IMR-90 (cell line): Measurements from ENCODE around the gene TMPRSS12. TPM values are rescaled to one million over a fixed set of nuclear protein-coding genes. Genes with fewer than 3 reads are reported as not detected.

Experiments
- ATAC-seq: fragments of 200-7000 bp; cut with Tn5 transposase; 2 replicates; pipeline ENCODE4 v1.9.1; 2020; ENCODE audit warnings: low read depth, mild to moderate bottlenecking, moderate library complexity
- BruUV-seq: library from RNA; stranded (reverse); fragments of 400-500 nt; replicated peaks from 2 replicates; lab custom pipeline; 2021; lab: Mats Ljungman, UMichigan
- CTCF ChIA-PET: fragments of 300-600 bp; formaldehyde crosslinking; extraction: SDS; loops from one replicate; lab custom pipeline; 2021; ENCODE audit warnings: antibody characterized with exemption; lab: Yijun Ruan, JAX
- POLR2A ChIA-PET: fragments of 300-600 bp; sonication (Branson Sonifier 250); formaldehyde crosslinking; loops from one replicate; lab custom pipeline; 2022; ENCODE audit warnings: antibody characterized with exemption; ENCODE audit not compliant: unreplicated experiment; lab: Charles Lee
- DNase-seq: peaks from one replicate; pipeline ENCODE4 v3.0.0; 2013
- H2AFZ ChIP-seq: replicated peaks from 2 replicates; pipeline ENCODE3; 2013; ENCODE audit warnings: low read length, mild to moderate bottlenecking; ENCODE audit not compliant: poor library complexity
- H2AK5ac ChIP-seq: 2 replicates; pipeline ENCODE4 v1.6.1; 2013; ENCODE audit warnings: low read depth, low read length, inconsistent platforms
- H2AK9ac ChIP-seq: replicated peaks from 2 replicates; pipeline ENCODE3; 2013; ENCODE audit warnings: mild to moderate bottlenecking, low read depth, low read length, moderate library complexity; ENCODE audit not compliant: poor library complexity
- H2BK120ac ChIP-seq: 2 replicates; pipeline ENCODE4 v1.6.1; 2013; ENCODE audit warnings: low read depth, low read length, inconsistent platforms
- H2BK15ac ChIP-seq: 3 replicates; pipeline ENCODE4 v1.6.1; 2013; ENCODE audit warnings: low read depth, low read length, inconsistent platforms
- H2BK20ac ChIP-seq: 2 replicates; pipeline ENCODE4 v1.6.1; 2013; ENCODE audit warnings: low read depth, mild to moderate bottlenecking, inconsistent platforms, low read length, moderate library complexity
- H2BK5ac ChIP-seq: 2 replicates; pipeline ENCODE4 v1.6.1; 2013; ENCODE audit warnings: mild to moderate bottlenecking, low read depth, low read length, inconsistent platforms; ENCODE audit not compliant: poor library complexity, severe bottlenecking
- H3K14ac ChIP-seq: replicated peaks from 2 replicates; pipeline ENCODE4 v1.6.1; 2013; ENCODE audit warnings: low read depth, low read length, inconsistent platforms
- H3K18ac ChIP-seq: 2 replicates; pipeline ENCODE4 v1.6.1; 2013; ENCODE audit warnings: low read depth, low read length, control low read depth
- H3K23ac ChIP-seq: 2 replicates; pipeline ENCODE4 v1.6.1; 2013; ENCODE audit warnings: low read depth, low read length, inconsistent platforms
- H3K27ac ChIP-seq: 2 replicates; pipeline ENCODE4 v1.5.1; 2013; ENCODE audit warnings: mild to moderate bottlenecking, control low read depth, low read length; ENCODE audit not compliant: insufficient read depth
- H3K27me3 ChIP-seq: 2 replicates; pipeline ENCODE4 v1.6.1; 2013; ENCODE audit warnings: low read length; ENCODE audit not compliant: control insufficient read depth, insufficient read depth
- H3K36me3 ChIP-seq: 2 replicates; pipeline ENCODE4 v1.6.1; 2013; ENCODE audit warnings: low read length, mixed read lengths; ENCODE audit not compliant: control insufficient read depth, insufficient read depth
- H3K4ac ChIP-seq: 2 replicates; pipeline ENCODE4 v1.6.1; 2013; ENCODE audit warnings: low read depth, low read length, inconsistent platforms
- H3K4me1 ChIP-seq: 2 replicates; pipeline ENCODE4 v1.6.1; 2013; ENCODE audit warnings: low read length, mixed read lengths; ENCODE audit not compliant: control insufficient read depth, insufficient read depth
- H3K4me2 ChIP-seq: 2 replicates; pipeline ENCODE4 v1.6.1; 2013; ENCODE audit warnings: low read depth, mild to moderate bottlenecking, control low read depth, low read length, moderate library complexity
- H3K4me3 ChIP-seq: 2 replicates; pipeline ENCODE4 v1.5.1; 2013; ENCODE audit warnings: low read depth, mild to moderate bottlenecking, control low read depth, low read length, moderate library complexity; ENCODE audit not compliant: insufficient read depth
- H3K56ac ChIP-seq: 2 replicates; pipeline ENCODE4 v1.6.1; 2013; ENCODE audit warnings: low read length, inconsistent platforms; ENCODE audit not compliant: insufficient read depth; ENCODE audit errors: extremely low read depth
- H3K79me1 ChIP-seq, 2 experiments: 2 replicates each; pipeline ENCODE4 v1.6.1; 2013; ENCODE audit warnings: low read length in 2 of 2, inconsistent platforms in 1 of 2, low read depth in 1 of 2
- H3K9ac ChIP-seq: 2 replicates; pipeline ENCODE4 v1.6.1; 2013; ENCODE audit warnings: low read depth, low read length, control low read depth
- H3K9me1 ChIP-seq: 2 replicates; pipeline ENCODE4 v1.6.1; 2013; ENCODE audit warnings: low read length, inconsistent platforms; ENCODE audit not compliant: insufficient read depth
- H3K9me3 ChIP-seq: 2 replicates; pipeline ENCODE4 v1.6.1; 2013; ENCODE audit warnings: low read length; ENCODE audit not compliant: control insufficient read depth, insufficient read depth
- H4K20me1 ChIP-seq: 2 replicates; pipeline ENCODE4 v1.6.1; 2013; ENCODE audit warnings: low read length, inconsistent platforms; ENCODE audit not compliant: insufficient read depth
- H4K5ac ChIP-seq: 2 replicates; pipeline ENCODE4 v1.6.1; 2013; ENCODE audit warnings: mild to moderate bottlenecking, low read depth, low read length, control low read depth
- H4K8ac ChIP-seq, 2 experiments: 2 replicates each; pipeline ENCODE4 v1.6.1; 2013; ENCODE audit warnings: low read depth in 2 of 2, low read length in 2 of 2, control low read depth in 1 of 2, inconsistent platforms in 1 of 2
- H4K91ac ChIP-seq: 2 replicates; pipeline ENCODE4 v1.6.1; 2013; ENCODE audit warnings: low read depth, low read length, inconsistent platforms; ENCODE audit not compliant: insufficient read depth
- CEBPB ChIP-seq: IDR thresholded peaks from 2 replicates; pipeline ENCODE4 v1.6.1; 2012; ENCODE audit warnings: low read depth, low read length, improper control_type of control experiment
- CTCF ChIP-seq: conservative IDR thresholded peaks from 2 replicates; pipeline ENCODE4 v1.5.1; 2012; ENCODE audit warnings: mild to moderate bottlenecking, low read depth, low read length, improper control_type of control experiment
- MAFK ChIP-seq: IDR thresholded peaks from 2 replicates; pipeline ENCODE4 v1.6.1; 2012; ENCODE audit warnings: low read depth, low read length, improper control_type of control experiment
- MAZ ChIP-seq: IDR thresholded peaks from 2 replicates; pipeline ENCODE4 v1.6.1; 2012; ENCODE audit warnings: low read depth, mild to moderate bottlenecking, low read length, improper control_type of control experiment, moderate library complexity, borderline replicate concordance
- NFE2L2 ChIP-seq: fragments of 150-350 bp; IDR thresholded peaks from 2 replicates; pipeline ENCODE4 v1.6.1; 2016; ENCODE audit warnings: low read depth, mild to moderate bottlenecking, low read length
- POLR2A ChIP-seq: IDR thresholded peaks from 2 replicates; pipeline ENCODE4 v1.6.1; 2012; ENCODE audit warnings: mild to moderate bottlenecking, low read depth, low read length
- RAD21 ChIP-seq: IDR thresholded peaks from 2 replicates; pipeline ENCODE4 v1.6.1; 2012; ENCODE audit warnings: low read length, improper control_type of control experiment
- RCOR1 ChIP-seq: IDR thresholded peaks from 2 replicates; pipeline ENCODE4 v1.6.1; 2012; ENCODE audit warnings: mild to moderate bottlenecking, low read length, improper control_type of control experiment; ENCODE audit not compliant: insufficient replicate concordance
- SMC3 ChIP-seq: fragments of 150-350 bp; IDR thresholded peaks from 2 replicates; pipeline ENCODE4 v1.6.1; 2016; ENCODE audit warnings: low read depth, mild to moderate bottlenecking, antibody characterized with exemption, low read length, moderate library complexity
- WGBS, 2 experiments: methylation state at CpG; one replicate each; pipeline versions ENCODE4 v1.1.5 to v1.1.7; 2013; ENCODE audit warnings: missing lambda C conversion rate in 2 of 2; ENCODE audit not compliant: insufficient read length in 1 of 2; ENCODE audit errors: extremely low coverage in 2 of 2; 5-methylcytosine and 5-hydroxymethylcytosine counted together
- dilution Hi-C: fragments of 300-500 bp; cut with HindIII; formaldehyde crosslinking; loops from one replicate; pipeline ENCODE4 v1.14.3; 2018; ENCODE audit warnings: low sequenced_read_pairs; ENCODE audit not compliant: unreplicated experiment
- in situ Hi-C: fragments of 300-500 bp; cut with MboI; formaldehyde crosslinking; loops from 3 replicates; pipeline ENCODE4 v1.14.3; 2019; ENCODE audit warnings: low sequenced_read_pairs, inconsistent platforms, mixed read lengths
- intact Hi-C: fragments of 100-400 bp; cut with micrococcal nuclease; formaldehyde crosslinking; loops from 2 replicates; pipeline ENCODE4 v1.10.0; 2022
- polyA plus RNA-seq, 3 experiments: library from polyadenylated mRNA; depleted of rRNA; stranded (reverse); fragments of >200 nt; gene quantifications; 2 replicates each; pipeline ENCODE4 v1.2.3, GENCODE V29; 2012; ENCODE audit warnings: low replicate concordance in 1 of 3
- total RNA-seq: library from RNA; depleted of rRNA; stranded (reverse); fragments of >200 nt; gene quantifications from 2 replicates; pipeline ENCODE4 v1.2.3, GENCODE V29; 2012

Gene TMPRSS12
- total and polyA plus RNA-seq, 2 of the 4 experiments (the other 2 are of a cell fraction): not detected

- ChIA-PET POLR2A (no interaction called here), CTCF (interaction anchor here (1.0 kb wide), 1 partner anchor 25 kb away, joined by 3 read pairs; no protein-coding TSS in a partner anchor)
- Histone ChIP-seq H3K79me1 (no peaks in the 10 kb centered on the region), H2AFZ (peak overlapping the region; percentile 52), H3K4me1 (peaks cover 3% of the 10 kb centered on the region; the same call in 1 of the 2 replicates), H3K36me3 (no peaks in the 10 kb centered on the region), H3K9me1 (no peaks in the 10 kb centered on the region), H3K4me3 (no peak overlapping the region), H3K27me3 (no peaks in the 10 kb centered on the region), H4K91ac (no peak overlapping the region), H3K9ac (no peak overlapping the region), H2AK5ac (0 out of 2 replicates have a peak overlapping the region, but pooled peaks have one; percentile 15), H2BK15ac (no peak overlapping the region; the same call in 2 of the 3 replicates), H4K5ac (no peak overlapping the region), H3K4me2 (no peak overlapping the region), H2BK120ac (peak overlapping the region; percentile 44; the same call in 1 of the 2 replicates), H3K4ac (0 out of 2 replicates have a peak overlapping the region, but pooled peaks have one; percentile 30), H3K14ac (peak overlapping the region; percentile 26; the same call in 1 of the 2 replicates), H3K9me3 (peaks cover 10% of the 10 kb centered on the region; the same call in 1 of the 2 replicates), H4K8ac (no peak overlapping the region), H2AK9ac (no peak overlapping the region), H4K20me1 (no peaks in the 10 kb centered on the region), H3K23ac (no peak overlapping the region), H3K18ac (no peak overlapping the region; the same call in 1 of the 2 replicates), H2BK5ac (no peak overlapping the region), H3K27ac (peak overlapping the region; percentile 37; the same call in 1 of the 2 replicates), H3K56ac (no peak overlapping the region), H2BK20ac (peak overlapping the region; percentile 48; the same call in 1 of the 2 replicates)
- WGBS, 2 experiments: no CpG with 5 or more reads among the region's 6 CpGs
- dilution Hi-C loops: no loop called here
- no TSS peak for BruUV-seq
- DNase-seq (peak; percentile 77), ATAC-seq (peak; percentile 97)
- intact Hi-C loops: no loop called here
- TF ChIP-seq NFE2L2: peak; percentile 65
- no peak for TF ChIP-seq POLR2A
- TF ChIP-seq SMC3: no peak
- no peak for TF ChIP-seq CEBPB
- TF ChIP-seq MAFK: peak; percentile 29; the same call in 1 of the 2 replicates
- no peak for TF ChIP-seq RCOR1
- no peak for TF ChIP-seq MAZ
- TF ChIP-seq CTCF: no peak
- no peak for TF ChIP-seq RAD21
- in situ Hi-C loops: no loop called here
These were observed 19.6 kb downstream of the TMPRSS12 start for GRCh38 chr12:50862316-50862715.
